Smooth muscle cell (in vitro differentiated cells): Measurements from ENCODE around the gene SDCBP2. TPM values are rescaled to one million over a fixed set of nuclear protein-coding genes. Genes with fewer than 3 reads are reported as not detected.

ENCODE experiments used
- DNase-seq: peaks from one replicate; lab custom pipeline; 2025; ENCODE audit not compliant: unreplicated experiment; lab: John Stamatoyannopoulos, UW
- H2AFZ ChIP-seq: fragments of 200-600 bp; sonication (generic); 2 replicates; pipeline ENCODE4 v1.6.0; 2016; ENCODE audit warnings: antibody characterized with exemption, low read depth, mild to moderate bottlenecking
- H3F3A ChIP-seq: fragments of 200-600 bp; sonication (generic); 2 replicates; pipeline ENCODE4 v1.6.0; 2017; ENCODE audit warnings: antibody characterized with exemption, low read depth
- H3K27ac ChIP-seq: fragments of 200-600 bp; sonication (generic); 2 replicates; pipeline ENCODE4 v1.5.1; 2016; ENCODE audit warnings: low read depth, mild to moderate bottlenecking
- H3K27me3 ChIP-seq: fragments of 200-600 bp; sonication (generic); 2 replicates; pipeline ENCODE4 v1.6.1; 2016; ENCODE audit warnings: low read depth, mild to moderate bottlenecking
- H3K36me3 ChIP-seq: fragments of 200-600 bp; sonication (generic); 2 replicates; pipeline ENCODE4 v1.5.1; 2016; ENCODE audit warnings: low read depth
- H3K4me1 ChIP-seq: fragments of 200-600 bp; sonication (generic); 2 replicates; pipeline ENCODE4 v1.5.1; 2016; ENCODE audit warnings: low read depth
- H3K4me2 ChIP-seq: fragments of 200-600 bp; sonication (generic); 2 replicates; pipeline ENCODE4 v1.6.0; 2016; ENCODE audit warnings: mild to moderate bottlenecking
- H3K4me3 ChIP-seq: fragments of 200-600 bp; sonication (generic); 2 replicates; pipeline ENCODE4 v1.5.1; 2016; ENCODE audit warnings: mild to moderate bottlenecking
- H3K79me2 ChIP-seq: fragments of 200-600 bp; sonication (generic); 2 replicates; pipeline ENCODE4 v1.6.0; 2016; ENCODE audit warnings: low read depth, mild to moderate bottlenecking
- H3K9ac ChIP-seq: fragments of 200-600 bp; sonication (generic); 2 replicates; pipeline ENCODE4 v1.6.0; 2016; ENCODE audit warnings: low read depth
- H3K9me3 ChIP-seq: fragments of 200-600 bp; sonication (generic); replicated peaks from 2 replicates; pipeline ENCODE4 v1.5.1; 2016; ENCODE audit warnings: low read depth
- H4K20me1 ChIP-seq: fragments of 200-600 bp; sonication (generic); 2 replicates; pipeline ENCODE4 v1.6.0; 2016; ENCODE audit warnings: low read depth
- CTCF ChIP-seq: fragments of 200-600 bp; sonication (generic); IDR thresholded peaks from 2 replicates; pipeline ENCODE4 v1.5.1; 2017; ENCODE audit warnings: borderline replicate concordance, mild to moderate bottlenecking, antibody characterized with exemption; ENCODE audit not compliant: insufficient read depth, poor library complexity, severe bottlenecking
- WGBS: methylation state at CpG from one replicate; pipeline ENCODE4 v1.1.7; 2016; ENCODE audit warnings: low lambda C conversion rate; 5-methylcytosine and 5-hydroxymethylcytosine counted together
- polyA plus RNA-seq: library from polyadenylated mRNA; unstranded; fragments of >200 nt; fragmentation: Nextera tagmentation; extraction: Ambion mirVana; gene quantifications from 2 replicates; pipeline ENCODE4 v1.2.1, GENCODE V29; 2016
- total RNA-seq: library from RNA; depleted of rRNA; stranded (reverse); fragments of >200 nt; gene quantifications from 2 replicates; pipeline ENCODE4 v1.2.3, GENCODE V29; 2014

The SDCBP2 gene
- total and polyA plus RNA-seq, 2 experiments from 2014 or later: 3.6 to 4.7 TPM

GRCh38 chr20:1280195-1281102, 48.5 kb downstream of the SDCBP2 start:
- no peaks in the 10 kb centered on the region for H3F3A ChIP-seq
- H2AFZ ChIP-seq: no peak overlapping the region
- no peak for TF ChIP-seq CTCF
- H4K20me1 ChIP-seq: no peaks in the 10 kb centered on the region
- H3K27ac ChIP-seq: no peak overlapping the region
- 91% methylated on average over 6 of the region's 6 CpGs for WGBS
- no peak overlapping the region for H3K4me2 ChIP-seq
- peaks cover 7% of the 10 kb centered on the region for H3K4me1 ChIP-seq
- no peaks in the 10 kb centered on the region for H3K27me3 ChIP-seq
- H3K4me3 ChIP-seq: no peak overlapping the region
- H3K9ac ChIP-seq: no peak overlapping the region
- no peaks in the 10 kb centered on the region for H3K36me3 ChIP-seq
- no peaks in the 10 kb centered on the region for H3K79me2 ChIP-seq
- no peak for DNase-seq
- no peaks in the 10 kb centered on the region for H3K9me3 ChIP-seq

- whole genome bisulfite sequencing: 97% methylated on average over 4 of the region's 4 CpGs
- DNase-seq: no peak
- H3K4me2 ChIP-seq: no peak overlapping the region
- no peaks in the 10 kb centered on the region for H3K9me3 ChIP-seq
- no peaks in the 10 kb centered on the region for H3K36me3 ChIP-seq
- H3K27ac ChIP-seq: no peak overlapping the region
- peaks cover 7% of the 10 kb centered on the region for H3K4me1 ChIP-seq
- H4K20me1 ChIP-seq: no peaks in the 10 kb centered on the region
- H3K79me2 ChIP-seq: no peaks in the 10 kb centered on the region
- no peak overlapping the region for H3K9ac ChIP-seq
- no peak for TF ChIP-seq CTCF
- H3K4me3 ChIP-seq: no peak overlapping the region
- H3K27me3 ChIP-seq: no peaks in the 10 kb centered on the region
- H3F3A ChIP-seq: no peaks in the 10 kb centered on the region
- H2AFZ ChIP-seq: no peak overlapping the region
These were observed 49.9 kb downstream of the SDCBP2 start for GRCh38 chr20:1278993-1279392.

- DNase-seq: no peak
- no peak overlapping the region for H3K9ac ChIP-seq
- no peaks in the 10 kb centered on the region for H3K27me3 ChIP-seq
- no peaks in the 10 kb centered on the region for H3K79me2 ChIP-seq
- no peak overlapping the region for H3K4me2 ChIP-seq
- TF ChIP-seq CTCF: no peak
- no peaks in the 10 kb centered on the region for H3K36me3 ChIP-seq
- no peaks in the 10 kb centered on the region for H3F3A ChIP-seq
- H3K4me1 ChIP-seq: peaks cover 1% of the 10 kb centered on the region
- H3K4me3 ChIP-seq: no peak overlapping the region
- H4K20me1 ChIP-seq: no peaks in the 10 kb centered on the region
- WGBS: 99% methylated on average over 8 of the region's 8 CpGs
- H3K27ac ChIP-seq: no peak overlapping the region
- H2AFZ ChIP-seq: no peak overlapping the region
- H3K9me3 ChIP-seq: no peaks in the 10 kb centered on the region
These were observed 51.2 kb downstream of the SDCBP2 start for GRCh38 chr20:1277529-1278322.
